Naive B cell (primary cell): ENCODE measurements around the gene NFIC. TPM values are rescaled to one million over a fixed set of nuclear protein-coding genes. Genes with fewer than 3 reads are reported as not detected.
A peak's percentile ranks its signal among the peaks of the same experiment; 100 is the strongest.

Source experiments
- ATAC-seq, 2 donors: fragments of 150-1000 bp; cut with Tn5 transposase; 2 replicates each; pipeline ENCODE4 v1.10.0; 2021; ENCODE audit warnings: low read depth in 2 of 2, mild to moderate bottlenecking in 2 of 2, moderate library complexity in 2 of 2
- DNase-seq: peaks from one replicate; pipeline ENCODE4 v3.0.0; 2022
- H3K27ac Mint-ChIP-seq, 6 donors: one replicate each; pipeline ENCODE4 v1.8.0; 2020 to 2022; ENCODE audit warnings: mild to moderate bottlenecking in 6 of 6, mixed read lengths in 6 of 6, moderate library complexity in 5 of 6, inconsistent platforms in 2 of 6
- H3K27me3 Mint-ChIP-seq, 3 donors: one replicate each; pipeline ENCODE4 v1.8.0; 2021 to 2022; ENCODE audit warnings: mixed read lengths in 3 of 3, mild to moderate bottlenecking in 1 of 3
- H3K36me3 Mint-ChIP-seq, 2 donors: one replicate each; pipeline ENCODE4 v1.8.0; 2020 to 2022; ENCODE audit warnings: mixed read lengths in 2 of 2, inconsistent platforms in 1 of 2, mild to moderate bottlenecking in 1 of 2
- H3K4me1 Mint-ChIP-seq, 3 donors: one replicate each; pipeline ENCODE4 v1.8.0; 2020 to 2022; ENCODE audit warnings: mixed read lengths in 3 of 3, inconsistent platforms in 1 of 3, mild to moderate bottlenecking in 1 of 3, moderate library complexity in 1 of 3
- H3K4me3 Mint-ChIP-seq, 8 donors: one replicate each; pipeline ENCODE4 v1.8.0; 2020 to 2022; ENCODE audit warnings: mild to moderate bottlenecking in 8 of 8, mixed read lengths in 8 of 8, moderate library complexity in 8 of 8, inconsistent platforms in 2 of 8
- H3K9me3 Mint-ChIP-seq, 7 donors: one replicate each; pipeline ENCODE4 v1.8.0; 2020 to 2022; ENCODE audit warnings: mixed read lengths in 7 of 7, mild to moderate bottlenecking in 5 of 7, inconsistent platforms in 2 of 7, moderate library complexity in 1 of 7
- polyA plus RNA-seq, 6 donors: library from polyadenylated mRNA; unstranded; fragments of 300-500 nt; fragmentation: Illumina TruSeq; gene quantifications; one replicate each; pipeline ENCODE4 v1.2.3, GENCODE V29; 2021; ENCODE audit warnings: low read depth in 6 of 6

The NFIC gene
- polyA plus RNA-seq, result 10 to 100 TPM in 1 of 6 donors, 1 to 10 TPM in 4, not detected in 1; 3.4 to 11.4 (median 5.3) TPM

GRCh38 chr19:3365836-3366752, at the start of gene NFIC:
Gene NFIC (plus strand): TSS chr19:3366583. CDS start chr19:3366637, 54 bp downstream.
- Mint-ChIP-seq H3K27me3 (peaks cover 0 to 30% (median 28%) of the 10 kb centered on the region in 3 donors), H3K4me3 (peak within 1 kb of the TSS; percentile 62 to 84 (median 79)), H3K27ac (peak within 1 kb of the TSS in 2 of 6 donors; percentile 30 to 42), H3K36me3 (no peaks in the 10 kb centered on the region), H3K9me3 (no peaks in the 10 kb centered on the region), H3K4me1 (peaks cover 58 to 59% (median 58%) of the 10 kb centered on the region in 3 donors)
- ATAC-seq (no peak), DNase-seq (no peak)

- peaks cover 0 to 4% (median 0%) of the 10 kb centered on the region in 3 donors for H3K4me1 Mint-ChIP-seq
- H3K9me3 Mint-ChIP-seq, result no peaks in the 10 kb centered on the region
- peaks cover 10 to 45% (median 42%) of the 10 kb centered on the region in 3 donors for H3K27me3 Mint-ChIP-seq
- no peaks in the 10 kb centered on the region for H3K36me3 Mint-ChIP-seq
- DNase-seq, result no peak
- ATAC-seq, result no peak
- peak overlapping the region in 1 of 8 donors; percentile 66 for H3K4me3 Mint-ChIP-seq
- H3K27ac Mint-ChIP-seq, result peak overlapping the region in 2 of 6 donors; percentile 9 to 81
Measured at GRCh38 chr19:3316659-3317207, 49.6 kb upstream of the NFIC start.

GRCh38 chr19:3319643-3320353, 46.6 kb upstream of the NFIC start:
- H3K27me3 Mint-ChIP-seq, result peaks cover 5 to 48% (median 44%) of the 10 kb centered on the region in 3 donors
- peak overlapping the region in 1 of 6 donors; percentile 13 for H3K27ac Mint-ChIP-seq
- peaks cover 8 to 13% (median 10%) of the 10 kb centered on the region in 3 donors for H3K4me1 Mint-ChIP-seq
- H3K9me3 Mint-ChIP-seq, result peaks cover 0 to 3% (median 0%) of the 10 kb centered on the region in 7 donors
- ATAC-seq, result no peak
- no peaks in the 10 kb centered on the region for H3K36me3 Mint-ChIP-seq
- no peak for DNase-seq
- no peak overlapping the region for H3K4me3 Mint-ChIP-seq

GRCh38 chr19:3320354-3320670, 46.1 kb upstream of the NFIC start:
- ATAC-seq (no peak), DNase-seq (no peak)
- peaks cover 8 to 13% (median 10%) of the 10 kb centered on the region in 3 donors for H3K4me1 Mint-ChIP-seq
- H3K36me3 Mint-ChIP-seq, result no peaks in the 10 kb centered on the region
- H3K4me3 Mint-ChIP-seq, result no peak overlapping the region
- peaks cover 0 to 3% (median 0%) of the 10 kb centered on the region in 7 donors for H3K9me3 Mint-ChIP-seq
- H3K27ac Mint-ChIP-seq, result no peak overlapping the region
- peaks cover 5 to 48% (median 46%) of the 10 kb centered on the region in 3 donors for H3K27me3 Mint-ChIP-seq

- Mint-ChIP-seq H3K9me3 (peaks cover 0 to 3% (median 0%) of the 10 kb centered on the region in 7 donors), H3K4me1 (peaks cover 8 to 13% (median 10%) of the 10 kb centered on the region in 3 donors), H3K4me3 (no peak overlapping the region), H3K27ac (no peak overlapping the region), H3K36me3 (no peaks in the 10 kb centered on the region), H3K27me3 (peaks cover 5 to 47% (median 45%) of the 10 kb centered on the region in 3 donors)
- ATAC-seq, result no peak
- no peak for DNase-seq
Measured at GRCh38 chr19:3320853-3321252, 45.5 kb upstream of the NFIC start.

- peaks cover 8 to 13% (median 10%) of the 10 kb centered on the region in 3 donors for H3K4me1 Mint-ChIP-seq
- no peak overlapping the region for H3K4me3 Mint-ChIP-seq
- ATAC-seq (no peak), DNase-seq (no peak)
- peaks cover 0 to 3% (median 0%) of the 10 kb centered on the region in 7 donors for H3K9me3 Mint-ChIP-seq
- no peaks in the 10 kb centered on the region for H3K36me3 Mint-ChIP-seq
- H3K27ac Mint-ChIP-seq, result no peak overlapping the region
- H3K27me3 Mint-ChIP-seq, result peaks cover 4 to 39% (median 37%) of the 10 kb centered on the region in 3 donors
Measured at GRCh38 chr19:3321696-3322095, 44.7 kb upstream of the NFIC start.

GRCh38 chr19:3322199-3322978, 44.0 kb upstream of the NFIC start:
- no peaks in the 10 kb centered on the region for H3K36me3 Mint-ChIP-seq
- peaks cover 0 to 3% (median 0%) of the 10 kb centered on the region in 7 donors for H3K9me3 Mint-ChIP-seq
- peaks cover 4 to 43% (median 36%) of the 10 kb centered on the region in 3 donors for H3K27me3 Mint-ChIP-seq
- peak overlapping the region in 1 of 6 donors; percentile 95 for H3K27ac Mint-ChIP-seq
- no peak for ATAC-seq
- H3K4me1 Mint-ChIP-seq, result peaks cover 8 to 17% (median 10%) of the 10 kb centered on the region in 3 donors
- no peak overlapping the region for H3K4me3 Mint-ChIP-seq
- DNase-seq, result no peak

- DNase-seq (no peak), ATAC-seq (peak; percentile 50 to 57)
- H3K27me3 Mint-ChIP-seq, result peaks cover 4 to 43% (median 36%) of the 10 kb centered on the region in 3 donors
- H3K9me3 Mint-ChIP-seq, result peaks cover 0 to 3% (median 0%) of the 10 kb centered on the region in 7 donors
- H3K27ac Mint-ChIP-seq, result no peak overlapping the region
- peaks cover 8 to 17% (median 10%) of the 10 kb centered on the region in 3 donors for H3K4me1 Mint-ChIP-seq
- H3K4me3 Mint-ChIP-seq, result no peak overlapping the region
- H3K36me3 Mint-ChIP-seq, result no peaks in the 10 kb centered on the region
Measured at GRCh38 chr19:3323026-3323425, 43.4 kb upstream of the NFIC start.

GRCh38 chr19:3323658-3324057, 42.7 kb upstream of the NFIC start:
- peaks cover 4 to 43% (median 36%) of the 10 kb centered on the region in 3 donors for H3K27me3 Mint-ChIP-seq
- H3K4me3 Mint-ChIP-seq, result no peak overlapping the region
- DNase-seq (no peak), ATAC-seq (no peak)
- no peak overlapping the region for H3K27ac Mint-ChIP-seq
- H3K4me1 Mint-ChIP-seq, result peaks cover 8 to 17% (median 10%) of the 10 kb centered on the region in 3 donors
- no peaks in the 10 kb centered on the region for H3K36me3 Mint-ChIP-seq
- H3K9me3 Mint-ChIP-seq, result peaks cover 0 to 3% (median 0%) of the 10 kb centered on the region in 7 donors

GRCh38 chr19:3324405-3324856, 42.0 kb upstream of the NFIC start:
- peak overlapping the region in 1 of 8 donors; percentile 54 for H3K4me3 Mint-ChIP-seq
- H3K27ac Mint-ChIP-seq, result peak overlapping the region in 2 of 6 donors; percentile 11 to 76
- H3K36me3 Mint-ChIP-seq, result no peaks in the 10 kb centered on the region
- peak; percentile 57 to 59 for ATAC-seq
- peaks cover 4 to 42% (median 35%) of the 10 kb centered on the region in 3 donors for H3K27me3 Mint-ChIP-seq
- peaks cover 8 to 17% (median 10%) of the 10 kb centered on the region in 3 donors for H3K4me1 Mint-ChIP-seq
- peak; percentile 37 for DNase-seq
- peaks cover 0 to 3% (median 0%) of the 10 kb centered on the region in 7 donors for H3K9me3 Mint-ChIP-seq

- Mint-ChIP-seq H3K27me3 (peaks cover 4 to 34% (median 30%) of the 10 kb centered on the region in 3 donors), H3K9me3 (peaks cover 0 to 3% (median 0%) of the 10 kb centered on the region in 7 donors)
Measured at GRCh38 chr19:3325451-3325850, 40.9 kb upstream of the NFIC start.

GRCh38 chr19:3328743-3329142, 37.6 kb upstream of the NFIC start:
- Mint-ChIP-seq H3K27ac (no peak overlapping the region), H3K4me1 (peaks cover 0 to 4% (median 0%) of the 10 kb centered on the region in 3 donors), H3K9me3 (peaks cover 0 to 2% (median 0%) of the 10 kb centered on the region in 7 donors), H3K27me3 (peaks cover 4 to 8% (median 5%) of the 10 kb centered on the region in 3 donors), H3K36me3 (no peaks in the 10 kb centered on the region), H3K4me3 (no peak overlapping the region)
- DNase-seq (no peak), ATAC-seq (no peak)

More at GRCh38 chr19:3325451-3325850, 40.9 kb upstream of the NFIC start:
- no peak for DNase-seq
- peaks cover 8 to 12% (median 10%) of the 10 kb centered on the region in 3 donors for H3K4me1 Mint-ChIP-seq
- no peaks in the 10 kb centered on the region for H3K36me3 Mint-ChIP-seq
- H3K27ac Mint-ChIP-seq, result no peak overlapping the region
- H3K4me3 Mint-ChIP-seq, result no peak overlapping the region
- no peak for ATAC-seq
